Keratinocyte (primary cell): Measurements from ENCODE around the gene GOLGA5. TPM values are rescaled to one million over a fixed set of nuclear protein-coding genes. Genes with fewer than 3 reads are reported as not detected.

Experiments
- DNase-seq: peaks from one replicate; pipeline ENCODE4 v3.0.0-alpha.2; 2011; ENCODE audit warnings: low read depth, missing footprints, low spot score
- FAIRE-seq: peaks from 2 replicates; lab custom pipeline; 2011; peaks lifted over from hg19 to GRCh38; lab: Jason Lieb, UNC
- H2AFZ ChIP-seq: 2 replicates; pipeline ENCODE4 v1.6.0; 2012; ENCODE audit warnings: low read length, control low read depth, inconsistent platforms; ENCODE audit not compliant: control insufficient read depth
- H3K27ac ChIP-seq: 2 replicates; pipeline ENCODE4 v1.5.1; 2011; ENCODE audit warnings: low read length; ENCODE audit not compliant: control insufficient read depth, insufficient read depth
- H3K27me3 ChIP-seq: 3 replicates; pipeline ENCODE4 v1.6.0; 2011; ENCODE audit warnings: low read length; ENCODE audit not compliant: control insufficient read depth, insufficient read depth; ENCODE audit errors: extremely low read depth
- H3K36me3 ChIP-seq, 2 experiments: 2 replicates in 1 of 2; 3 replicates in 1 of 2; pipeline ENCODE4 v1.5.1; 2011; ENCODE audit warnings: low read length in 2 of 2, mild to moderate bottlenecking in 1 of 2; ENCODE audit not compliant: control insufficient read depth in 2 of 2, insufficient read depth in 2 of 2; ENCODE audit errors: extremely low read depth in 1 of 2
- H3K4me1 ChIP-seq: 3 replicates; pipeline ENCODE4 v1.5.1; 2011; ENCODE audit warnings: low read length; ENCODE audit not compliant: control insufficient read depth, insufficient read depth; ENCODE audit errors: extremely low read depth
- H3K4me2 ChIP-seq: 3 replicates; pipeline ENCODE4 v1.6.0; 2011; ENCODE audit warnings: low read depth, low read length; ENCODE audit not compliant: control insufficient read depth, insufficient read depth; ENCODE audit errors: extremely low read depth
- H3K4me3 ChIP-seq, 3 experiments: fragments of 200-600 bp in 1 of 3; sonication (generic) in 1 of 3; 2 replicates in 2 of 3; 3 replicates in 1 of 3; pipeline ENCODE4 v1.5.1; 2011 to 2016; ENCODE audit warnings: low read length in 3 of 3, mild to moderate bottlenecking in 3 of 3, control low read depth in 2 of 3, inconsistent platforms in 1 of 3, low read depth in 1 of 3, mixed read lengths in 1 of 3, mixed run types in 1 of 3, moderate library complexity in 1 of 3; ENCODE audit not compliant: control insufficient read depth in 2 of 3, insufficient read depth in 2 of 3; ENCODE audit errors: extremely low read depth in 1 of 3
- H3K79me2 ChIP-seq: 2 replicates; pipeline ENCODE4 v1.6.0; 2012; ENCODE audit warnings: low read length; ENCODE audit not compliant: control insufficient read depth, insufficient read depth
- H3K9ac ChIP-seq: 3 replicates; pipeline ENCODE4 v1.6.0; 2011; ENCODE audit warnings: low read length; ENCODE audit not compliant: control insufficient read depth, insufficient read depth; ENCODE audit errors: extremely low read depth
- H3K9me1 ChIP-seq: 3 replicates; pipeline ENCODE4 v1.6.0; 2011; ENCODE audit warnings: low read length; ENCODE audit not compliant: control insufficient read depth, insufficient read depth; ENCODE audit errors: extremely low read depth
- H3K9me3 ChIP-seq: 2 replicates; pipeline ENCODE4 v1.5.1; 2012; ENCODE audit warnings: low read depth, low read length; ENCODE audit not compliant: control insufficient read depth
- H4K20me1 ChIP-seq: 3 replicates; pipeline ENCODE4 v1.6.0; 2011; ENCODE audit warnings: low read length; ENCODE audit not compliant: control insufficient read depth, insufficient read depth; ENCODE audit errors: extremely low read depth
- CTCF ChIP-seq, 3 experiments: IDR thresholded peaks in 1 of 3; conservative IDR thresholded peaks in 1 of 3; optimal IDR thresholded peaks in 1 of 3; 2 replicates in 2 of 3; 3 replicates in 1 of 3; pipeline versions ENCODE3 to v1.5.1; 2011; ENCODE audit warnings: low read length in 3 of 3, mild to moderate bottlenecking in 3 of 3, moderate library complexity in 2 of 3, control low read depth in 1 of 3, inconsistent platforms in 1 of 3; ENCODE audit not compliant: insufficient read depth in 2 of 3; ENCODE audit errors: extremely low read depth in 1 of 3
- EZH2 ChIP-seq: IDR thresholded peaks from one replicate; pipeline ENCODE4 v1.6.1; 2012; ENCODE audit warnings: inconsistent platforms, mild to moderate bottlenecking, low read length, moderate library complexity
- dilution Hi-C: fragments of 300-500 bp; cut with MboI; formaldehyde crosslinking; loops from one replicate; pipeline ENCODE4 v1.7.0; 2020; ENCODE audit warnings: low sequenced_read_pairs; ENCODE audit not compliant: extremely low pct_ligation_motif_present
- polyA plus RNA-seq, 5 experiments: library from polyadenylated mRNA; depleted of rRNA in 3 of 5; stranded (reverse) in 3 of 5; stranded (forward) in 1 of 5; unstranded in 1 of 5; fragments of >200 nt; gene quantifications; 1 replicate in 1 of 5; 2 replicates in 3 of 5; 3 replicates in 1 of 5; pipeline versions ENCODE4 v1.2.1 to v1.2.3, GENCODE V29; 2011 to 2012; ENCODE audit warnings: missing spikeins in 2 of 5, low read depth in 1 of 5, low replicate concordance in 1 of 5

Gene GOLGA5
- polyA plus RNA-seq, 1 donor (not counting 4 experiments of a cell fraction or from before 2014, with no cell fraction given) = 37.8 TPM

GRCh38 chr14:92750994-92751400 is 43.1 kb upstream of the GOLGA5 start:
- peaks cover 5% of the 10 kb centered on the region for H3K4me1 ChIP-seq
- no peaks in the 10 kb centered on the region for H3K36me3 ChIP-seq
- H3K9me3 ChIP-seq = no peaks in the 10 kb centered on the region
- FAIRE-seq = no peak
- H3K27me3 ChIP-seq = no peaks in the 10 kb centered on the region
- no peak overlapping the region for H3K9ac ChIP-seq
- H3K4me2 ChIP-seq = no peak overlapping the region
- TF ChIP-seq CTCF (optimal IDR thresholded peaks at IDR 0.05 in 1 of 3, IDR thresholded peaks at IDR 0.05 in 1 of 3, conservative IDR thresholded peaks at IDR 0.05 in 1 of 3; ENCODE audit: extremely low read depth in 1 of 3, insufficient read depth in 2 of 3, low read length in 3 of 3) (no peak), EZH2 (no peak)
- no peaks in the 10 kb centered on the region for H4K20me1 ChIP-seq
- H3K79me2 ChIP-seq = peaks cover 9% of the 10 kb centered on the region
- H3K9me1 ChIP-seq = no peaks in the 10 kb centered on the region
- no peak overlapping the region for H2AFZ ChIP-seq
- dilution Hi-C loops = no loop called here
- DNase-seq = no peak
- no peak overlapping the region for H3K4me3 ChIP-seq
- no peak overlapping the region for H3K27ac ChIP-seq

DNA sequence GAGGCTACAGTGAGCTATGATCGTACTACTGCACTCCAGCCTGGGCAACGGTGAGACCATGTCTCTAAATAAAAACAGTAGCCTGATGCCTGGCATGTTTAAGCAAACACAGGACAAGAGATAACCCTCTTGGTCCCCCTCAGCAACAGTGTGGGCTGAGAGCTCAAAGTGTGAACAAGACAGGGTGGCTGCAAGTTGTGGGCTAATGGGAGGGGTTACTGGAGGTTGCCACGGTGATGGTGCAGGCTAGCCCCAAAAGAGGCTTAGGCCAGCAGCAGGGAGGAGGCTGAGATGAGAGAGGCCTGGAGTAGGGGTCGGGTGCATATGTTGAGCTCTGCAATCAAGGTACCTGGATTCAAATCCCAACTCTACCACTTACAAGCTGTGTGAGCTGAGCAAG is 42.3 kb upstream of the GOLGA5 start:
- FAIRE-seq (no peak), DNase-seq (no peak)
- H3K4me3 ChIP-seq = no peak overlapping the region
- no peaks in the 10 kb centered on the region for H3K36me3 ChIP-seq
- H3K9me3 ChIP-seq = no peaks in the 10 kb centered on the region
- no peak overlapping the region for H3K27ac ChIP-seq
- dilution Hi-C loops = no loop called here
- no peaks in the 10 kb centered on the region for H4K20me1 ChIP-seq
- no peaks in the 10 kb centered on the region for H3K9me1 ChIP-seq
- H3K9ac ChIP-seq = no peak overlapping the region
- H3K4me1 ChIP-seq = peaks cover 5% of the 10 kb centered on the region
- peaks cover 7% of the 10 kb centered on the region for H3K79me2 ChIP-seq
- TF ChIP-seq EZH2 (no peak), CTCF (optimal IDR thresholded peaks at IDR 0.05 in 1 of 3, IDR thresholded peaks at IDR 0.05 in 1 of 3, conservative IDR thresholded peaks at IDR 0.05 in 1 of 3; ENCODE audit: extremely low read depth in 1 of 3, insufficient read depth in 2 of 3, low read length in 3 of 3) (no peak)
- H2AFZ ChIP-seq = no peak overlapping the region
- no peak overlapping the region for H3K4me2 ChIP-seq
- H3K27me3 ChIP-seq = no peaks in the 10 kb centered on the region
